ENCODE results near the gene SH3RF3. TPM values are rescaled to one million over a fixed set of nuclear protein-coding genes. Genes with fewer than 3 reads are reported as not detected.

SH3RF3 gene
- total RNA-seq, 4 donors from 2014 or later, result 2.4 to 5.5 (median 2.9) TPM

DNA sequence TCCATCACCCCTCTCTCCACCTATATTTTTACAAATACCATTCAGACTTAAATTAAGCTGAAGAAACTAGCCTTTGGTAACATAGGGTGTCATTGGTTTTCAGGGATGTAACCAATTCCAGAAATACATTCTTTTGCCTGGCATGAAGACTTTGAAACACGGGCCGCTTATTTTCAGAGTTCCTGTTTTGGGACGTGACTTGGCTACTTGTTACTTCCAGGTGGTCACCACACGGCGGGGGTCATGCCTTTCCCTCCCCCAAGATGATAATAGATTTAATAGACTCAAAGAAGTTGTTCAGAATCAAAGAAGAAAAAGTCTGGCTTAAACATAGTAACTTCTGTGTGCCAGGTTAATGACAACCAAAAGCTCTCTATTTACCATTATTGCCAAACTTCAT, 374.2 kb downstream of the SH3RF3 start:
- DNase-seq, result no peak
- Histone ChIP-seq H3K27me3 (no peaks in the 10 kb centered on the region), H3K36me3 (peaks cover 0 to 12% (median 0%) of the 10 kb centered on the region in 3 donors), H3K27ac (no peak overlapping the region), H3K4me1 (peaks cover 0 to 11% (median 0%) of the 10 kb centered on the region in 3 donors), H3K9me3 (no peaks in the 10 kb centered on the region), H3K4me3 (no peak overlapping the region)
- 64 to 65% methylated on average over 5 of the region's 5 CpGs for WGBS, 2 donors
- intact Hi-C loops (cut with DNase I), result no loop called here
- TF ChIP-seq, protein P1, sequence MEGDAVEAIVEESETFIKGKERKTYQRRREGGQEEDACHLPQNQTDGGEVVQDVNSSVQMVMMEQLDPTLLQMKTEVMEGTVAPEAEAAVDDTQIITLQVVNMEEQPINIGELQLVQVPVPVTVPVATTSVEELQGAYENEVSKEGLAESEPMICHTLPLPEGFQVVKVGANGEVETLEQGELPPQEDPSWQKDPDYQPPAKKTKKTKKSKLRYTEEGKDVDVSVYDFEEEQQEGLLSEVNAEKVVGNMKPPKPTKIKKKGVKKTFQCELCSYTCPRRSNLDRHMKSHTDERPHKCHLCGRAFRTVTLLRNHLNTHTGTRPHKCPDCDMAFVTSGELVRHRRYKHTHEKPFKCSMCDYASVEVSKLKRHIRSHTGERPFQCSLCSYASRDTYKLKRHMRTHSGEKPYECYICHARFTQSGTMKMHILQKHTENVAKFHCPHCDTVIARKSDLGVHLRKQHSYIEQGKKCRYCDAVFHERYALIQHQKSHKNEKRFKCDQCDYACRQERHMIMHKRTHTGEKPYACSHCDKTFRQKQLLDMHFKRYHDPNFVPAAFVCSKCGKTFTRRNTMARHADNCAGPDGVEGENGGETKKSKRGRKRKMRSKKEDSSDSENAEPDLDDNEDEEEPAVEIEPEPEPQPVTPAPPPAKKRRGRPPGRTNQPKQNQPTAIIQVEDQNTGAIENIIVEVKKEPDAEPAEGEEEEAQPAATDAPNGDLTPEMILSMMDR (IDR thresholded peaks at IDR 0.05), result no peak
- TF ChIP-seq POLR2A (IDR thresholded peaks at IDR 0.05), result no peak

DNA sequence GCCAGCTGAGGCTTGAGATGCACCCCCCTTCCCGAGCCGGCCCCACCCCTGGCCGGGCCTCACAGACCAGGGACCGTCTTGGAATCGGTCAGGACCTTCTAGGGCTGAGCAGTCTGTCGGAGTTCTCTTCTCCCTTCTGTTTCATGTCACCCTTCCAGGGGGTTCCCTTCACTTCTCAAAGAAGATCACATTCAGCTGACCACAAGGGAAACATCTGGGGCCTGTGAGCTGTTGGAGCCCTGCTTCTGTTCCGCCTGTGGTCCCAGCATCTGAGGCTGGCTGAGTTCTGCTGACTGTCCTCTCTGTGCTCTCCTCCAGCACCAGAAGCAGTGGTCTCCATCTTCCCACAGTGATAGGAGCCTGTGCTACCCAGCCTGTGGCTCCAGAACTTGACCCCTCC, 378.2 kb downstream of the SH3RF3 start:
- H3K4me1 ChIP-seq, result peaks cover 0 to 7% (median 5%) of the 10 kb centered on the region in 3 donors
- no peaks in the 10 kb centered on the region for H3K27me3 ChIP-seq
- TF ChIP-seq POLR2A (IDR thresholded peaks at IDR 0.05), result no peak
- TF ChIP-seq, protein P1 (IDR thresholded peaks at IDR 0.05), result no peak
- WGBS, 2 donors, result 71 to 80% methylated on average over 4 to 6 of the region's 7 CpGs
- H3K27ac ChIP-seq, result no peak overlapping the region
- no peak overlapping the region for H3K4me3 ChIP-seq
- H3K36me3 ChIP-seq, result peaks cover 0 to 2% (median 0%) of the 10 kb centered on the region in 3 donors
- no peak for DNase-seq
- intact Hi-C loops (cut with DNase I), result no loop called here
- no peaks in the 10 kb centered on the region for H3K9me3 ChIP-seq

DNA sequence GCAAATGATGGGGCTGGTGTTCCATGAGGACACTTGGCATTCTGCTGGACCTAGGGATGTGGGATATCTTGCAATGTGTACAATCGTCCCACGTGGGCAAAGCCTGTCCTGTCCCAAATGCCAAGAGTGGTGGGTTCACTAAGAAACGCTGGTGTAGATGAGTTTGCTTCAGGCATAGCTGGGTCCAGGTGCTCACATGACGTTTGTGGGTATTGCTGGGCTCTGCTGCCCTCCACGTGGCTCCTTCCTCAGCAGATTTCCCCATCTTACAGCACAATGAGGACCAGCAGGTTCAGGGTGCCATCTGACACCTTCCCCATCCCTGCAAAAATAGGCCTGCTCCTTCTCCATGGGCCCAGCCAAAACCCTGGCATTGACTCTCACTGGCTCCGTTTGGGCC, 378.8 kb downstream of the SH3RF3 start:
- Histone ChIP-seq H3K4me1 (peaks cover 0 to 11% (median 5%) of the 10 kb centered on the region in 3 donors), H3K9me3 (no peaks in the 10 kb centered on the region), H3K4me3 (no peak overlapping the region), H3K27me3 (no peaks in the 10 kb centered on the region), H3K27ac (no peak overlapping the region), H3K36me3 (no peaks in the 10 kb centered on the region)
- WGBS, 2 donors, result 56 to 64% methylated on average over 5 to 6 of the region's 6 CpGs
- no peak for DNase-seq
- intact Hi-C loops (cut with DNase I), result no loop called here
- TF ChIP-seq, protein P1 (IDR thresholded peaks at IDR 0.05), result no peak
- TF ChIP-seq POLR2A (IDR thresholded peaks at IDR 0.05), result no peak

DNA sequence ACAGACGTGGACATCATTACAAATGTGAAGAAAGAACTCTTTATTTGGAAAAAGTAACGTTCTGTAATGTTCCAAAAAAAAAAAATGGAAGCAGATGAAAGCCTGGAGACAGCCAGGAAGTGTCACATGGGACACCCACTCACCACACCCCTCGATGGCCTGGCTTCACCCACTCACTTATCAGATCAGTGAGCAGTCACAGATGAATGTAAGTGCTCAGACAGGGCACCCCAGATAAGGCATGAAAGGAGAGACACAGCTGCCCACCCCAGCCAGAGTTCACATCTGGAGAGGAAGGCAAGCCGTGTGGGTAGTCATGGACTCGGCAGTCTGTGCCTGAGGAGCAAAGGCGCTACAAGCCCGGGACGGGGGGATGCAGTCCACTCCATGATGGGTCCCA, 379.6 kb downstream of the SH3RF3 start:
- intact Hi-C loops (cut with DNase I), result no loop called here
- H3K4me3 ChIP-seq, result no peak overlapping the region
- no peak for TF ChIP-seq POLR2A (IDR thresholded peaks at IDR 0.05)
- TF ChIP-seq, protein P1 (IDR thresholded peaks at IDR 0.05), result no peak
- WGBS, 2 donors, result 54 to 71% methylated on average over 5 to 8 of the region's 8 CpGs
- no peak for DNase-seq
- H3K9me3 ChIP-seq, result no peaks in the 10 kb centered on the region
- H3K36me3 ChIP-seq, result no peaks in the 10 kb centered on the region
- peaks cover 0 to 16% (median 7%) of the 10 kb centered on the region in 3 donors for H3K4me1 ChIP-seq
- no peak overlapping the region for H3K27ac ChIP-seq
- no peaks in the 10 kb centered on the region for H3K27me3 ChIP-seq

DNA sequence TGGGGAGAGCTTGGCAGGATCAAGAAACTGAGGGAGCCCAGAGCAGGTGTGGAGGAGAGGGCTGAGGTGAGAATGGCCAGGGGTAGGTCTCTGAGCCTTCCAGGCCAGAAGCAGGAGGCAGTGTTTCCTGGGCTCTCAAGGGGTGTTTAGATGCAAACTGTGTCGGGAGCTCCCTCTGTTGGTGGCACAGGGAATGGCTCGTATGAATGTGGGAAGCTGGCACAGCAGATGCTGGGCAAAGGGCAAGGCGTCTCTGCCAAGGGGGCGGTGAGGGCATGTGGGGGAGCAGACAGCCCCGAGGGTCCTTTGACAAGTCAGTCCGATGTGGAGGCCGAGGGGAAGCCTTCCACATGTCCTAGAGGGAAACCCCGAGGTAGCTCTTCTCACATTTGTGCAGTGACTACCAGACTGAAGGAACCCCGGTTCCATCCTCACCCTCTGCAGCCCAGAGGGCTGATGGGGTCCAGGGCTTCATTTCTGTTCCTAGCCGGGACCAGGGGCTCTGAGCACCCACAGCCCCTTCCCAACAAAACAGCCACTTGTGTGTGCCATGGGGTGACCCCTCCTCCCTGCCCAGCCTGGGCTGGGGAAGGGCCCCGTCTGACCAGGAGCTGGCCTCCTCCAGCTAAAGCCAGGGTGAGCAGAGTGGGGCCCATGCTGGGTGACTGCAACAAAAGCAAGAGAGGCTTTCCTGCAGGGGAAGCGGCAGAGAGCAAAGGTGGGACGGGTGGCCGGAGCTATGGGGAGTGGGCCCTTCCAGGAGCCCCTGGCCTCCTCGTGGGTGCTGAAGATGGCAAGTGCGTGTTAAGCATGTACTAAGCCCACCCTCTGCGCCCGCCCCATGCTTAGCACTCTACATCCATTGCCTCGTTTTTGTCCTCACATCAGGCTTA, 381.4 kb downstream of the SH3RF3 start:
- peak; percentile 7 for DNase-seq
- no peaks in the 10 kb centered on the region for H3K27me3 ChIP-seq
- H3K9me3 ChIP-seq, result no peaks in the 10 kb centered on the region
- intact Hi-C loops (cut with DNase I), result loop anchor here (5.0 kb wide), 1 partner anchor 383 kb away; the partner anchor contains the start of gene SH3RF3
- TF ChIP-seq POLR2A (IDR thresholded peaks at IDR 0.05), result no peak
- TF ChIP-seq, protein P1 (IDR thresholded peaks at IDR 0.05), result peak; percentile 74 to 94 (median 92)
- no peak overlapping the region for H3K27ac ChIP-seq
- no peaks in the 10 kb centered on the region for H3K36me3 ChIP-seq
- H3K4me1 ChIP-seq, result peaks cover 0 to 35% (median 21%) of the 10 kb centered on the region in 3 donors
- H3K4me3 ChIP-seq, result no peak overlapping the region
- WGBS, 2 donors, result 24 to 51% methylated on average over 10 to 13 of the region's 19 CpGs
